Activated T-helper 2 cell treated with anti-CD3 and anti-CD28 coated beads, Interferon-gamma antibody, Interleukin-2, Interleukin-4, amounts not matched to agents 10 μg/mL and 5 μg/mL and 100 μg/mL, durations not matched to agents 14 hours and 24 hours and 36 hours (primary cell): ENCODE data around the gene IFI16. TPM values are rescaled to one million over a fixed set of nuclear protein-coding genes. Genes with fewer than 3 reads are reported as not detected.
"Not testable (repeated sequence)": the region's sequence is repeated elsewhere in the genome, so short reads cannot be mapped to it uniquely, and the experiment has no call there.

Experiments used
- DNase-seq: peaks from one replicate; pipeline ENCODE4 v3.0.0; 2021; ENCODE audit warnings: low spot score
- H3K27ac Mint-ChIP-seq: one replicate; pipeline ENCODE4 v1.8.0; 2021; ENCODE audit warnings: mixed read lengths
- H3K27me3 Mint-ChIP-seq: one replicate; pipeline ENCODE4 v1.8.0; 2021; ENCODE audit warnings: low read depth, mixed read lengths
- H3K36me3 Mint-ChIP-seq: one replicate; pipeline ENCODE4 v1.8.0; 2021; ENCODE audit warnings: low read depth, mixed read lengths
- H3K4me1 Mint-ChIP-seq: one replicate; pipeline ENCODE4 v1.8.0; 2021; ENCODE audit warnings: low read depth, mixed read lengths
- H3K4me3 Mint-ChIP-seq: one replicate; pipeline ENCODE4 v1.8.0; 2021; ENCODE audit warnings: low read depth, mild to moderate bottlenecking, moderate library complexity, mixed read lengths
- H3K9me3 Mint-ChIP-seq: one replicate; pipeline ENCODE4 v1.8.0; 2021; ENCODE audit warnings: mixed read lengths
- intact Hi-C: fragments of 100-400 bp; cut with micrococcal nuclease; formaldehyde crosslinking; loops from one replicate; pipeline ENCODE4 v1.15.1; 2023
- total RNA-seq: library from RNA; stranded (reverse); gene quantifications from 2 replicates; pipeline ENCODE4 v1.2.3, GENCODE V29; 2022

Gene IFI16
- total RNA-seq, 1 donor from 2014 or later: 108 TPM

DNA sequence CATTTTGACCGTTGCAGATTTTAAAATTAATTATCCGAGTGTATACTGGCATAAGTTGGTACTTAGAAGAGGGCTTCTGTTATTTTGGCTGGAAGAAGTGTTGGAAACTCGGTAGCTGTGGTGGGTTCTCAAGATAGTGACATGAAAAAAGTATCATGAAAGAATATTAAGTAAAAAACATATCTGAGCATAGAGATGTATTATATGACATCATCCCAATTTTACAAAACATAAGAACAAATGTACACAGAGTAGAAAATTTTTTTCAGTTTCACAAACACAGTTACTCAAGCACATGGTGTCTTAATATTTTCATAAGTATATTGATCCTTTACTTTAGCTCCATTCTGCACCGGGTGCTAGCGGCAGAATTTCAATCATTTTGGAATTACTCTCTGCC lies 684 bp downstream of the IFI16 start:
- no peaks in the 10 kb centered on the region for H3K27me3 Mint-ChIP-seq
- H3K4me3 Mint-ChIP-seq: peak overlapping the region; percentile 96
- H3K36me3 Mint-ChIP-seq: peaks cover 83% of the 10 kb centered on the region
- intact Hi-C loops: loop anchor here (5.0 kb wide), 2 partner anchors 912 to 1252 kb away; partner anchors contain the start of gene DCAF8
- no peaks in the 10 kb centered on the region for H3K9me3 Mint-ChIP-seq
- DNase-seq: no peak
- H3K27ac Mint-ChIP-seq: peak overlapping the region; percentile 99
- H3K4me1 Mint-ChIP-seq: peaks cover 59% of the 10 kb centered on the region

DNA sequence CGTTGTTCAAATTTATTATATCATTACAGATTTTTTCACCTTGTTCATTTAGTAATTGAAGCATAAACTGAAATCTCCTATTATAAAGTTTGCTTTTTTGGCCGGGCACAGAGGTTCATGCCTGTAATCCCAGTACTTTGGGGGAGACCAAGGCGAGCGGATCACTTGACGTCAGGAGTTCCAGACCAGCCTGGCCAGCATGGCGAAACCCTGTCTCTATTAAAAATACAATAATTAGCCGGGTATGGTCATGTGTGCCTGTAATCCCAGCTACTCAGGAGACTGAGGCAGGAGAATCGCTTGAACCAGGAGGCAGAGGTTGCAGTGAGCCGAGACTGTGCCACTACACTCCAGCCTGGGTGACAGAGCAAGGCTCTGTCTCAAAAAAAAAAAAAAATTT lies 1.3 kb downstream of the IFI16 start:
- H3K27me3 Mint-ChIP-seq, DNase-seq, H3K9me3 Mint-ChIP-seq: not testable (repeated sequence)
- Mint-ChIP-seq H3K27ac (peak overlapping the region; percentile 99), H3K36me3 (peaks cover 83% of the 10 kb centered on the region), H3K4me3 (peak overlapping the region; percentile 96), H3K4me1 (peaks cover 60% of the 10 kb centered on the region)
- intact Hi-C loops: loop anchor here (5.0 kb wide), 2 partner anchors 911 to 1251 kb away; partner anchors contain the start of gene DCAF8

GRCh38 chr1:159011751-159012150 lies 2.0 kb downstream of the IFI16 start:
- no peak for DNase-seq
- Mint-ChIP-seq H3K4me3 (peak overlapping the region; percentile 88), H3K27me3 (no peaks in the 10 kb centered on the region), H3K9me3 (no peaks in the 10 kb centered on the region), H3K4me1 (peaks cover 62% of the 10 kb centered on the region), H3K27ac (peak overlapping the region; percentile 97), H3K36me3 (peaks cover 83% of the 10 kb centered on the region)
- intact Hi-C loops: loop anchor here (1.0 to 5.0 kb wide), 3 partner anchors 35 to 1251 kb away; partner anchors contain the start of gene DCAF8

DNA sequence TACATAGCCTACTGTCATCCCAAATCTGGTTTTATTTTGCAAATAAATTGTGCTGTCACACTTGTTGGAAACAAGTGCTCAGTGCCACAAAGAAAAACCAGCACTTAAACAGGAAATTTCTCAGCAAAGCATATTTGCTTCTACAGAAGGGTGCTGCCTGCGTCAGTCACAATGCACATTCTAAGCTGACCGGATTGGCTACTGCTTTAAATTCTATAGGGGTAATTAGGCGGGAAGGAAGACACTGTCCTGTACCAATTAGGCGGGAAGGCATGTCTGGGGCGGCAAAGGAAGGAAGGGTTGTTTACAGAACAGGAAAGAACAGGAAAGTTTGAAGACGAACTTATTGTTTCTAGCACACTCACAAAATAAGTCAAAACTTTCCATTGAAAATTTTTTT lies 2.8 kb downstream of the IFI16 start:
- Mint-ChIP-seq H3K4me3 (peak overlapping the region; percentile 88), H3K36me3 (peaks cover 81% of the 10 kb centered on the region), H3K27ac (peak overlapping the region; percentile 97), H3K27me3 (no peaks in the 10 kb centered on the region), H3K4me1 (peaks cover 60% of the 10 kb centered on the region), H3K9me3 (no peaks in the 10 kb centered on the region)
- peak; percentile 66 for DNase-seq
- intact Hi-C loops: loop anchor here (1.0 to 5.0 kb wide), 3 partner anchors 34 to 1250 kb away; partner anchors contain the start of gene DCAF8

DNA sequence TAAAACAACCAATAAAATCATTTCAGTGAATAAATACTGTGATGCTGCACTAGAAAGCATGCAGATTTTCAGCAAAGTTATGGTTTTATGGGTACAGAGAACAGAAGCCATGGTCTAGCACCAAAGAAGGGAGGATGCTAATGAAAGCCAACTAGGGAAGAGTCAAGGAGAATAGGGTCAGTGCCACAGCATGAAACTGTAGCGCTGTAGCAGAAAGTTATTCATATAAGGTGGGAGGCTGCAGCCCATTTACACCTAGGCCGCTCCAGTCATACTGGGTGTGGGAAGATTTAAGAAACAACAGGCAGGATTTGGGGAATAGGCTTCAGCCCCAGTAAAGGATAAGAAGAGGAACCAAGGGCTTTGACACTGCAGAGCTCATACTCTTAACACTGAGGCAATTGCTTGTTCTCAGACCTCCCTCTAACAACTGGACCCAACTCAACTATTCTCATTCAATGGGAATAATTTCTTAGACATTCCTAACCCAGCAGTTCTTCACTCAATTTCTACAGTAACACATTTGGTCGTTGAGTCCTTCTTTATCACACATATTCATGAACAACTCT lies 4.4 kb downstream of the IFI16 start:
- peaks cover 84% of the 10 kb centered on the region for H3K36me3 Mint-ChIP-seq
- H3K27me3 Mint-ChIP-seq: no peaks in the 10 kb centered on the region
- H3K4me1 Mint-ChIP-seq: peaks cover 58% of the 10 kb centered on the region
- peak overlapping the region; percentile 97 for H3K27ac Mint-ChIP-seq
- no peaks in the 10 kb centered on the region for H3K9me3 Mint-ChIP-seq
- H3K4me3 Mint-ChIP-seq: peak overlapping the region; percentile 88
- intact Hi-C loops: loop anchor here (5.0 kb wide), 2 partner anchors 908 to 1248 kb away; partner anchors contain the start of gene DCAF8
- DNase-seq: no peak

GRCh38 chr1:159014851-159015250 lies 5.1 kb downstream of the IFI16 start:
- H3K4me1 Mint-ChIP-seq: peaks cover 59% of the 10 kb centered on the region
- H3K4me3 Mint-ChIP-seq: peak overlapping the region; percentile 88
- peak overlapping the region; percentile 97 for H3K27ac Mint-ChIP-seq
- H3K36me3 Mint-ChIP-seq: peaks cover 88% of the 10 kb centered on the region
- H3K9me3 Mint-ChIP-seq: no peaks in the 10 kb centered on the region
- H3K27me3 Mint-ChIP-seq: no peaks in the 10 kb centered on the region
- intact Hi-C loops: loop anchor here (5.0 kb wide), 2 partner anchors 907 to 1247 kb away; partner anchors contain the start of gene DCAF8
- DNase-seq: no peak

- peak; percentile 68 for DNase-seq
- Mint-ChIP-seq H3K27ac (peak overlapping the region; percentile 98), H3K4me3 (peak overlapping the region; percentile 91), H3K27me3 (no peaks in the 10 kb centered on the region), H3K36me3 (peaks cover 88% of the 10 kb centered on the region), H3K9me3 (no peaks in the 10 kb centered on the region), H3K4me1 (peaks cover 60% of the 10 kb centered on the region)
- intact Hi-C loops: no loop called here
Observed at GRCh38 chr1:159015440-159015909, 5.8 kb downstream of the IFI16 start.

- H3K27me3 Mint-ChIP-seq: no peaks in the 10 kb centered on the region
- intact Hi-C loops: no loop called here
- no peaks in the 10 kb centered on the region for H3K9me3 Mint-ChIP-seq
- peak overlapping the region; percentile 17 for H3K27ac Mint-ChIP-seq
- no peak overlapping the region for H3K4me3 Mint-ChIP-seq
- H3K36me3 Mint-ChIP-seq: peaks cover 96% of the 10 kb centered on the region
- no peak for DNase-seq
- H3K4me1 Mint-ChIP-seq: peaks cover 70% of the 10 kb centered on the region
Observed at GRCh38 chr1:159023723-159024122, 14.0 kb downstream of the IFI16 start.

DNA sequence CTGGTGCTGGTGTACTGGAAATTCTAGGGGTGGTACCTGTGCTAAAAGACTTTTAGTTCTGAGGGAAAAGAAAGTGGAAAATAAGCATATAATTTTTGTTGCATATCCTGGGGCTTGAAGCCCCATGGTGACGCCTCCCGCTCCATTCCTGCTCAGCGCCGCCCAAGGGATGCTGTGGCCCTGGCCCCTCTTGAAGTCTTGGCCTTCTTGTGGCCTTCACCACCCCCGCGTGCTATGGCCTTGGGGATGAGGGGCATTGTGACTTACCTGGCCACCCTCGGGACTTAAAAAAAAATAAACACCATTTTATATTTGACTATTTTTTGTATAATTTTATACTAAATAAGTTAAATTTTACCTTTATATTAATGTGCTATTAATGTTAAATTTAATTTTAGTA lies 15.3 kb downstream of the IFI16 start:
- peaks cover 96% of the 10 kb centered on the region for H3K36me3 Mint-ChIP-seq
- no peak overlapping the region for H3K27ac Mint-ChIP-seq
- H3K4me1 Mint-ChIP-seq: peaks cover 65% of the 10 kb centered on the region
- no peaks in the 10 kb centered on the region for H3K27me3 Mint-ChIP-seq
- H3K9me3 Mint-ChIP-seq: no peaks in the 10 kb centered on the region
- intact Hi-C loops: no loop called here
- no peak for DNase-seq
- H3K4me3 Mint-ChIP-seq: no peak overlapping the region

- Mint-ChIP-seq H3K4me1 (peaks cover 60% of the 10 kb centered on the region), H3K36me3 (peaks cover 96% of the 10 kb centered on the region), H3K27ac (peak overlapping the region; percentile 69), H3K4me3 (peak overlapping the region; percentile 51)
- intact Hi-C loops, H3K27me3 Mint-ChIP-seq, DNase-seq, H3K9me3 Mint-ChIP-seq: not testable (repeated sequence)
Observed at GRCh38 chr1:159026841-159027240, 17.1 kb downstream of the IFI16 start.

DNA sequence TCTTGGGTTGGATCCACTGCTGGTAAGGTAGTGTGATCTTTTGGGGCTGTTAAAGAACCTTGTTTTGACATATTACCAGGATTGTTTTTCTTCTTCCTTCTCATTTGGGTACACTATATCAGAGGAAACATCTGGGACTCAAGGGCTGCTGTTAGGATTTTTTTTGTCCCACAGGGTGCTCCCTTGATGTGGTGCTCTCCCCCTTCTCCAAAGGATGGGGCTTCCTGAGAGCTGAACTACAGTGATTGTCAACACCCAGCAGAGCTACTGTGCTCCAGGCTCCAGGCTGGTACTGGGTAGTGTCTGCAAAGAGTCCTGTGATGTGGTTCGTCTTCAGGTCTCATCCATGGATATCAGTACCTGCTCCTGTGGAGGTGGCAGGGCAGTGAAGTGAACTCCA lies 20.6 kb downstream of the IFI16 start:
- intact Hi-C loops: no loop called here
- no peaks in the 10 kb centered on the region for H3K27me3 Mint-ChIP-seq
- peak overlapping the region; percentile 65 for H3K27ac Mint-ChIP-seq
- H3K4me1 Mint-ChIP-seq: peaks cover 44% of the 10 kb centered on the region
- H3K36me3 Mint-ChIP-seq: peaks cover 98% of the 10 kb centered on the region
- DNase-seq: no peak
- H3K4me3 Mint-ChIP-seq: no peak overlapping the region
- H3K9me3 Mint-ChIP-seq: no peaks in the 10 kb centered on the region

- H3K27me3 Mint-ChIP-seq: no peaks in the 10 kb centered on the region
- peaks cover 40% of the 10 kb centered on the region for H3K4me1 Mint-ChIP-seq
- no peaks in the 10 kb centered on the region for H3K9me3 Mint-ChIP-seq
- DNase-seq: no peak
- H3K27ac Mint-ChIP-seq: no peak overlapping the region
- intact Hi-C loops: no loop called here
- peaks cover 98% of the 10 kb centered on the region for H3K36me3 Mint-ChIP-seq
- H3K4me3 Mint-ChIP-seq: no peak overlapping the region
Observed at GRCh38 chr1:159030877-159031447, 21.3 kb downstream of the IFI16 start.

GRCh38 chr1:159040206-159040605 lies 30.5 kb downstream of the IFI16 start:
- H3K27me3 Mint-ChIP-seq: no peaks in the 10 kb centered on the region
- H3K9me3 Mint-ChIP-seq: no peaks in the 10 kb centered on the region
- intact Hi-C loops: no loop called here
- no peak overlapping the region for H3K27ac Mint-ChIP-seq
- H3K4me3 Mint-ChIP-seq: no peak overlapping the region
- H3K36me3 Mint-ChIP-seq: peaks cover 79% of the 10 kb centered on the region
- DNase-seq: no peak
- H3K4me1 Mint-ChIP-seq: peaks cover 27% of the 10 kb centered on the region
